ENCODE measurements around the gene LRP4. TPM values are rescaled to one million over a fixed set of nuclear protein-coding genes. Genes with fewer than 3 reads are reported as not detected.

Gene LRP4
- total RNA-seq, 4 donors from 2014 or later = 2.3 to 7.4 (median 3.5) TPM

- H3K36me3 ChIP-seq = peaks cover 0 to 75% (median 30%) of the 10 kb centered on the region in 4 donors
- TF ChIP-seq EP300 (IDR thresholded peaks at IDR 0.05) (no peak), POLR2AphosphoS5 (IDR thresholded peaks at IDR 0.05) (no peak), POLR2A (IDR thresholded peaks at IDR 0.05; ENCODE audit: low read depth) (no peak)
- TF ChIP-seq, protein P1, sequence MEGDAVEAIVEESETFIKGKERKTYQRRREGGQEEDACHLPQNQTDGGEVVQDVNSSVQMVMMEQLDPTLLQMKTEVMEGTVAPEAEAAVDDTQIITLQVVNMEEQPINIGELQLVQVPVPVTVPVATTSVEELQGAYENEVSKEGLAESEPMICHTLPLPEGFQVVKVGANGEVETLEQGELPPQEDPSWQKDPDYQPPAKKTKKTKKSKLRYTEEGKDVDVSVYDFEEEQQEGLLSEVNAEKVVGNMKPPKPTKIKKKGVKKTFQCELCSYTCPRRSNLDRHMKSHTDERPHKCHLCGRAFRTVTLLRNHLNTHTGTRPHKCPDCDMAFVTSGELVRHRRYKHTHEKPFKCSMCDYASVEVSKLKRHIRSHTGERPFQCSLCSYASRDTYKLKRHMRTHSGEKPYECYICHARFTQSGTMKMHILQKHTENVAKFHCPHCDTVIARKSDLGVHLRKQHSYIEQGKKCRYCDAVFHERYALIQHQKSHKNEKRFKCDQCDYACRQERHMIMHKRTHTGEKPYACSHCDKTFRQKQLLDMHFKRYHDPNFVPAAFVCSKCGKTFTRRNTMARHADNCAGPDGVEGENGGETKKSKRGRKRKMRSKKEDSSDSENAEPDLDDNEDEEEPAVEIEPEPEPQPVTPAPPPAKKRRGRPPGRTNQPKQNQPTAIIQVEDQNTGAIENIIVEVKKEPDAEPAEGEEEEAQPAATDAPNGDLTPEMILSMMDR (IDR thresholded peaks at IDR 0.05) = no peak
- whole genome bisulfite sequencing = 70% methylated on average over 2 of the region's 2 CpGs
- H3K9me3 ChIP-seq = no peaks in the 10 kb centered on the region
- H3K4me1 ChIP-seq = peaks cover 0 to 6% (median 5%) of the 10 kb centered on the region in 4 donors
- no peak for DNase-seq (ENCODE audit: extremely low spot score)
- no peak overlapping the region for H3K4me3 ChIP-seq
- H3K27ac ChIP-seq (replicated peaks in 1 of 4) = no peak overlapping the region
- intact Hi-C loops (cut with DNase I) = no loop called here
- H3K27me3 ChIP-seq = no peaks in the 10 kb centered on the region
These were observed 53.0 kb downstream of the LRP4 start for GRCh38 chr11:46865340-46865739.

DNA sequence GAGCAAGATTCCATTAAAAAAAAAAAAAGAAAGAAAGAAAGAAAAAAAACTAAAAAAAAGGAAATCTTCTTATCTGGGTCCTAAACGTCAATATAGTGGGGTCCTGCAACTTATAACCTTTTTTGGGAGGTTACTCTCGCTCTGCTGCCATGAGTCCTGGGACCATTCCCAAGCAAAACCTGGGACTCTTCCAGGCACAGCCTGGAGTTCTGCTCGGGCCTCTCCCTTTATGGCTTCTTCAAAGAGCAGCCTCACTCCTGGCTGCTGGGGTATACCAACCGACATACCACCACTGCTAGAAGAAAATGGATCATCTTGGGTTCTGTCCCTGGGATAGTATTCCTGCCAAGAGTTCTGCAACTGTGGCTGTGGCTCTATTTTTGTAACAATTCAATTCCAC is 58.1 kb downstream of the LRP4 start:
- intact Hi-C loops (cut with DNase I) = no loop called here
- Histone ChIP-seq H3K4me3 (no peak overlapping the region), H3K9me3 (no peaks in the 10 kb centered on the region), H3K27ac (replicated peaks in 1 of 4) (peak overlapping the region in 1 of 4 donors; percentile 14), H3K27me3 (no peaks in the 10 kb centered on the region), H3K36me3 (peaks cover 0 to 39% (median 11%) of the 10 kb centered on the region in 4 donors), H3K4me1 (peaks cover 0 to 28% (median 20%) of the 10 kb centered on the region in 4 donors)
- 56% methylated on average over 4 of the region's 4 CpGs for WGBS
- TF ChIP-seq EP300 (IDR thresholded peaks at IDR 0.05) = no peak
- TF ChIP-seq POLR2AphosphoS5 (IDR thresholded peaks at IDR 0.05) = no peak
- no peak for TF ChIP-seq POLR2A (IDR thresholded peaks at IDR 0.05; ENCODE audit: low read depth)
- TF ChIP-seq, protein P1 (IDR thresholded peaks at IDR 0.05) = no peak
- DNase-seq (ENCODE audit: extremely low spot score) = no peak

DNA sequence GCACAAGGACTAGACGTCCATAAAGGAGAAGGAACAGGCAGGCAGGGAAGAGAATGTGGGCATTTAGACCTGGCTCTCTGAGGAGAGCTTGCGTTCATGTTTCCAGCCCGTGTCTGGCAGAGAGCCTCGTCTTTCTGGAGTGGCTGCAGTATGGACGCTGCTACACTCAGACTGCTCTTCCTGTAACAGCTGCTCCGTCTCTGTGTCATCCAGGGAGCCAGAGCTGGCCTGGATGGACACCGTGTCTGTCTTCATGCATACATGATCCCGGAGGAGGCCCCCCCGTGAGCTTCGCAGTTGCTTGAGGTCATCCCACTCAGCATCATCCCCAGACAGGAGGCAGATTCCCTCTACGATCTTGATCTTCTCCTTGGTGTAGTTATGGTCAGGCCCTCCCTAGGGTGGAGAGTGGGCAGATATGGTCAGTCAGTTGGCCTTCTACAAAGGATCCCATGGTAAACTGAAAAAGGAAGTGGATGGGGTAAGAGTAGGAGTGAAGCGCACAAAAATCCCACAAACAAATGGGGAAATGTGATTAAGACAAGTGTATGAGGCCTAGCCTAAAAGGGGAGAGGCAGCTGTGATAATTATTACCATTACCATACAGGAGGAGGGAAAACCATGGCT is 59.3 kb downstream of the LRP4 start:
- H3K4me3 ChIP-seq = no peak overlapping the region
- no peak for DNase-seq (ENCODE audit: extremely low spot score)
- intact Hi-C loops (cut with DNase I) = no loop called here
- 73% methylated on average over 7 of the region's 12 CpGs for WGBS
- no peaks in the 10 kb centered on the region for H3K9me3 ChIP-seq
- no peaks in the 10 kb centered on the region for H3K27me3 ChIP-seq
- no peak for TF ChIP-seq EP300 (IDR thresholded peaks at IDR 0.05)
- no peak for TF ChIP-seq POLR2AphosphoS5 (IDR thresholded peaks at IDR 0.05)
- no peak for TF ChIP-seq POLR2A (IDR thresholded peaks at IDR 0.05; ENCODE audit: low read depth)
- TF ChIP-seq, protein P1 (IDR thresholded peaks at IDR 0.05) = no peak
- H3K4me1 ChIP-seq = peaks cover 0 to 28% (median 19%) of the 10 kb centered on the region in 4 donors
- H3K36me3 ChIP-seq = peaks cover 0 to 28% (median 6%) of the 10 kb centered on the region in 4 donors
- peak overlapping the region in 2 of 4 donors; percentile 32 to 40 for H3K27ac ChIP-seq (replicated peaks in 1 of 4)

GRCh38 chr11:46857666-46858065 is 60.7 kb downstream of the LRP4 start:
- no peaks in the 10 kb centered on the region for H3K27me3 ChIP-seq
- TF ChIP-seq POLR2AphosphoS5 (IDR thresholded peaks at IDR 0.05) (no peak), POLR2A (IDR thresholded peaks at IDR 0.05; ENCODE audit: low read depth) (no peak), EP300 (IDR thresholded peaks at IDR 0.05) (no peak)
- TF ChIP-seq, protein P1 (IDR thresholded peaks at IDR 0.05) = no peak
- intact Hi-C loops (cut with DNase I) = no loop called here
- H3K4me3 ChIP-seq = no peak overlapping the region
- H3K36me3 ChIP-seq = peaks cover 0 to 18% (median 2%) of the 10 kb centered on the region in 4 donors
- peaks cover 0 to 28% (median 19%) of the 10 kb centered on the region in 4 donors for H3K4me1 ChIP-seq
- no peak for DNase-seq (ENCODE audit: extremely low spot score)
- peak overlapping the region in 1 of 4 donors; percentile 19 for H3K27ac ChIP-seq (replicated peaks in 1 of 4)
- no peaks in the 10 kb centered on the region for H3K9me3 ChIP-seq
- WGBS = 50% methylated on average over 4 of the region's 4 CpGs
